HepG2 (cell line): Measurements from ENCODE around the gene PRM2. TPM values are rescaled to one million over a fixed set of nuclear protein-coding genes. Genes with fewer than 3 reads are reported as not detected.

ENCODE experiments used
- CHD4 ChIP-seq: fragments of 200-600 bp; sonication (generic); IDR thresholded peaks from 2 replicates; pipeline ENCODE4 v1.7.0; 2017; ENCODE audit warnings: mild to moderate bottlenecking, low read length, borderline replicate concordance
- HNF4G ChIP-seq, 2 experiments: sonication (generic) in 1 of 2; formaldehyde crosslinking in 1 of 2; IDR thresholded peaks; 2 replicates each; pipeline versions ENCODE4 v1.4.0 to v1.6.1; 2011 to 2020; ENCODE audit warnings: borderline replicate concordance in 2 of 2, low read depth in 2 of 2, mild to moderate bottlenecking in 2 of 2, low read length in 1 of 2, missing genetic modification reagents in 1 of 2, moderate library complexity in 1 of 2
- HOXD1 ChIP-seq: sonication (generic); formaldehyde crosslinking; IDR thresholded peaks from 2 replicates; pipeline ENCODE4 v1.5.0; 2020; ENCODE audit warnings: missing genetic modification reagents
- MBD4 ChIP-seq: IDR thresholded peaks from 2 replicates; pipeline ENCODE4 v1.6.1; 2012; ENCODE audit warnings: low read length, inconsistent platforms, borderline replicate concordance
- NCOA1 ChIP-seq: sonication (generic); formaldehyde crosslinking; IDR thresholded peaks from 2 replicates; pipeline ENCODE4 v1.9.0; 2021; ENCODE audit warnings: missing genetic modification reagents
- NFE2L2 ChIP-seq: fragments of 150-350 bp; IDR thresholded peaks from 2 replicates; pipeline ENCODE4 v1.6.1; 2014; ENCODE audit warnings: low read length
- NFIC ChIP-seq: IDR thresholded peaks from 2 replicates; pipeline ENCODE4 v1.6.1; 2012; ENCODE audit warnings: mild to moderate bottlenecking, low read length, inconsistent platforms
- NFYC ChIP-seq: IDR thresholded peaks from 2 replicates; pipeline ENCODE4 v1.6.1; 2016; ENCODE audit warnings: missing genetic modification reagents, missing compliant biosample characterization
- ONECUT2 ChIP-seq: sonication (generic); formaldehyde crosslinking; IDR thresholded peaks from 2 replicates; pipeline ENCODE4 v1.4.0; 2020; ENCODE audit warnings: missing genetic modification reagents
- SNRNP70 ChIP-seq: fragments of 200-400 bp; formaldehyde crosslinking; IDR thresholded peaks from 2 replicates; pipeline ENCODE4 v1.6.1; 2017; ENCODE audit warnings: mild to moderate bottlenecking, low read depth, low read length, moderate library complexity
- SRF ChIP-seq: IDR thresholded peaks from 2 replicates; pipeline ENCODE4 v1.6.1; 2011; ENCODE audit warnings: mild to moderate bottlenecking, low read depth, low read length, moderate library complexity
- ZNF138 ChIP-seq: sonication (generic); formaldehyde crosslinking; IDR thresholded peaks from 2 replicates; pipeline ENCODE4 v1.5.0; 2020; ENCODE audit warnings: mild to moderate bottlenecking, low read depth, missing genetic modification reagents
- ZNF296 ChIP-seq: sonication (generic); formaldehyde crosslinking; conservative IDR thresholded peaks from 2 replicates; pipeline ENCODE4 v1.5.0; 2020; ENCODE audit warnings: mild to moderate bottlenecking, missing genetic modification reagents
- ZNF558 ChIP-seq: sonication (generic); formaldehyde crosslinking; IDR thresholded peaks from 2 replicates; pipeline ENCODE4 v1.9.0; 2022; ENCODE audit warnings: mild to moderate bottlenecking, missing genetic modification reagents, borderline replicate concordance
- ZNF607 ChIP-seq: sonication (generic); formaldehyde crosslinking; IDR thresholded peaks from 2 replicates; pipeline ENCODE4 v1.5.1; 2020; ENCODE audit warnings: missing genetic modification reagents, mild to moderate bottlenecking, borderline replicate concordance
- ZNF629 ChIP-seq: sonication (generic); formaldehyde crosslinking; conservative IDR thresholded peaks from 2 replicates; pipeline ENCODE4 v1.5.0; 2020; ENCODE audit warnings: missing genetic modification reagents
- ZNF674 ChIP-seq: sonication (generic); formaldehyde crosslinking; IDR thresholded peaks from 2 replicates; pipeline ENCODE4 v1.5.0; 2020; ENCODE audit warnings: low read depth, mild to moderate bottlenecking, missing genetic modification reagents
- polyA plus RNA-seq, 8 experiments: library from polyadenylated mRNA; depleted of rRNA in 3 of 8; stranded (reverse) in 7 of 8; unstranded in 1 of 8; fragments of >200 nt; fragmentation: Illumina TruSeq in 4 of 8; extraction: Trizol in 4 of 8; gene quantifications; 2 replicates each; pipeline versions ENCODE4 v1.2.1 to v1.2.3, GENCODE V29; 2011 to 2016; ENCODE audit warnings: low read depth in 4 of 8, missing spikeins in 1 of 8, mixed read lengths in 1 of 8; ENCODE audit not compliant: insufficient read depth in 1 of 8
- total RNA-seq, 5 experiments: library from RNA; depleted of rRNA; stranded (reverse); fragments of >200 nt; fragmentation: Illumina TruSeq; extraction: Trizol; gene quantifications; 2 replicates each; pipeline ENCODE4 v1.2.3, GENCODE V29; 2016; ENCODE audit warnings: low read depth in 1 of 5
- TF ChIP-seq, protein P1 (sequence below): sonication (generic); formaldehyde crosslinking; IDR thresholded peaks from 2 replicates; pipeline ENCODE4 v1.8.1; 2023; ENCODE audit warnings: mild to moderate bottlenecking, missing genetic modification reagents
- TF ChIP-seq, protein P2 (sequence below): sonication (generic); formaldehyde crosslinking; IDR thresholded peaks from 2 replicates; pipeline ENCODE4 v1.9.0; 2021; ENCODE audit warnings: mild to moderate bottlenecking, missing genetic modification reagents
- TF ChIP-seq, protein P3 (sequence below): sonication (generic); formaldehyde crosslinking; IDR thresholded peaks from 2 replicates; pipeline ENCODE4 v1.4.0; 2020; ENCODE audit warnings: low read depth, mild to moderate bottlenecking, missing genetic modification reagents
- TF ChIP-seq, protein P4 (sequence below): sonication (generic); formaldehyde crosslinking; IDR thresholded peaks from 2 replicates; pipeline ENCODE4 v1.8.1; 2023; ENCODE audit warnings: mild to moderate bottlenecking, missing genetic modification reagents

Gene PRM2
- total and polyA plus RNA-seq, 2 of the 13 experiments (the other 11 are each of a cell fraction or from before 2014, with no cell fraction given), result 0.54 TPM; not detected in 1

DNA sequence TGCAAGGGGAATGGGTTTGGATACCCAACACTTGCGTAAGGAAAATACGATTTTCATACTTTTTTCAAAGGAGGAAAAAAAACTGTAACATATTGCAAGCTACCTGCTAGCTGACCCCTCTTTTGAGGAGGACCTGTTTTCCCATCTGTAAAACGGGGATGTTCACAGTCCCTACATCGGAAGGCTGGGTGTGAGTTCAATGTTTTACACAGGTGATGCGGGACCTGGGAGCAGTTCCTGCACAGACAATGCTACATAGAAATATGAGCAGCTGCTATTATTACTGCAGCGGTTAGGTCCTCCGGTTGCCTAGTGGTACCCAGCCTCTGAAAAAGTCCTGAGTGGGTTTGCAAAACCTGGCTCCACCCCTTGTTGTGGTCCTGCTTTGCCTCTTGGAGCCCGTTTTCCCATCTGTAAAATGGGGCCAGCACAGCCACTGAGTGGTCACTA, 23.8 kb downstream of the PRM2 start (continued):
- no peak for TF ChIP-seq HNF4G (IDR thresholded peaks at IDR 0.05; ENCODE audit: borderline replicate concordance, low read depth, low read length)
- TF ChIP-seq HNF4G (CRISPR knock-in tag; IDR thresholded peaks at IDR 0.05; ENCODE audit: borderline replicate concordance, low read depth), result no peak
- TF ChIP-seq ZNF296 (CRISPR knock-in tag), result 0 out of 2 replicates have a peak, but pooled peaks have one; percentile 18
- TF ChIP-seq SRF, result no peak
- no peak for TF ChIP-seq NFIC
- TF ChIP-seq CHD4, result no peak; the same call in 1 of the 2 replicates
- TF ChIP-seq, protein P1, sequence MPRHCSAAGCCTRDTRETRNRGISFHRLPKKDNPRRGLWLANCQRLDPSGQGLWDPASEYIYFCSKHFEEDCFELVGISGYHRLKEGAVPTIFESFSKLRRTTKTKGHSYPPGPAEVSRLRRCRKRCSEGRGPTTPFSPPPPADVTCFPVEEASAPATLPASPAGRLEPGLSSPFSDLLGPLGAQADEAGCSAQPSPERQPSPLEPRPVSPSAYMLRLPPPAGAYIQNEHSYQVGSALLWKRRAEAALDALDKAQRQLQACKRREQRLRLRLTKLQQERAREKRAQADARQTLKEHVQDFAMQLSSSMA (CRISPR knock-in tag), result no peak
- TF ChIP-seq, protein P2, sequence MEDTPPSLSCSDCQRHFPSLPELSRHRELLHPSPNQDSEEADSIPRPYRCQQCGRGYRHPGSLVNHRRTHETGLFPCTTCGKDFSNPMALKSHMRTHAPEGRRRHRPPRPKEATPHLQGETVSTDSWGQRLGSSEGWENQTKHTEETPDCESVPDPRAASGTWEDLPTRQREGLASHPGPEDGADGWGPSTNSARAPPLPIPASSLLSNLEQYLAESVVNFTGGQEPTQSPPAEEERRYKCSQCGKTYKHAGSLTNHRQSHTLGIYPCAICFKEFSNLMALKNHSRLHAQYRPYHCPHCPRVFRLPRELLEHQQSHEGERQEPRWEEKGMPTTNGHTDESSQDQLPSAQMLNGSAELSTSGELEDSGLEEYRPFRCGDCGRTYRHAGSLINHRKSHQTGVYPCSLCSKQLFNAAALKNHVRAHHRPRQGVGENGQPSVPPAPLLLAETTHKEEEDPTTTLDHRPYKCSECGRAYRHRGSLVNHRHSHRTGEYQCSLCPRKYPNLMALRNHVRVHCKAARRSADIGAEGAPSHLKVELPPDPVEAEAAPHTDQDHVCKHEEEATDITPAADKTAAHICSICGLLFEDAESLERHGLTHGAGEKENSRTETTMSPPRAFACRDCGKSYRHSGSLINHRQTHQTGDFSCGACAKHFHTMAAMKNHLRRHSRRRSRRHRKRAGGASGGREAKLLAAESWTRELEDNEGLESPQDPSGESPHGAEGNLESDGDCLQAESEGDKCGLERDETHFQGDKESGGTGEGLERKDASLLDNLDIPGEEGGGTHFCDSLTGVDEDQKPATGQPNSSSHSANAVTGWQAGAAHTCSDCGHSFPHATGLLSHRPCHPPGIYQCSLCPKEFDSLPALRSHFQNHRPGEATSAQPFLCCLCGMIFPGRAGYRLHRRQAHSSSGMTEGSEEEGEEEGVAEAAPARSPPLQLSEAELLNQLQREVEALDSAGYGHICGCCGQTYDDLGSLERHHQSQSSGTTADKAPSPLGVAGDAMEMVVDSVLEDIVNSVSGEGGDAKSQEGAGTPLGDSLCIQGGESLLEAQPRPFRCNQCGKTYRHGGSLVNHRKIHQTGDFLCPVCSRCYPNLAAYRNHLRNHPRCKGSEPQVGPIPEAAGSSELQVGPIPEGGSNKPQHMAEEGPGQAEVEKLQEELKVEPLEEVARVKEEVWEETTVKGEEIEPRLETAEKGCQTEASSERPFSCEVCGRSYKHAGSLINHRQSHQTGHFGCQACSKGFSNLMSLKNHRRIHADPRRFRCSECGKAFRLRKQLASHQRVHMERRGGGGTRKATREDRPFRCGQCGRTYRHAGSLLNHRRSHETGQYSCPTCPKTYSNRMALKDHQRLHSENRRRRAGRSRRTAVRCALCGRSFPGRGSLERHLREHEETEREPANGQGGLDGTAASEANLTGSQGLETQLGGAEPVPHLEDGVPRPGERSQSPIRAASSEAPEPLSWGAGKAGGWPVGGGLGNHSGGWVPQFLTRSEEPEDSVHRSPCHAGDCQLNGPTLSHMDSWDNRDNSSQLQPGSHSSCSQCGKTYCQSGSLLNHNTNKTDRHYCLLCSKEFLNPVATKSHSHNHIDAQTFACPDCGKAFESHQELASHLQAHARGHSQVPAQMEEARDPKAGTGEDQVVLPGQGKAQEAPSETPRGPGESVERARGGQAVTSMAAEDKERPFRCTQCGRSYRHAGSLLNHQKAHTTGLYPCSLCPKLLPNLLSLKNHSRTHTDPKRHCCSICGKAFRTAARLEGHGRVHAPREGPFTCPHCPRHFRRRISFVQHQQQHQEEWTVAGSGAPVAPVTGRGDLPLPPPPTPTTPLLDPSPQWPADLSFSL (CRISPR knock-in tag), result no peak
- no peak for TF ChIP-seq NFYC
- no peak for TF ChIP-seq MBD4
- TF ChIP-seq, protein P3, sequence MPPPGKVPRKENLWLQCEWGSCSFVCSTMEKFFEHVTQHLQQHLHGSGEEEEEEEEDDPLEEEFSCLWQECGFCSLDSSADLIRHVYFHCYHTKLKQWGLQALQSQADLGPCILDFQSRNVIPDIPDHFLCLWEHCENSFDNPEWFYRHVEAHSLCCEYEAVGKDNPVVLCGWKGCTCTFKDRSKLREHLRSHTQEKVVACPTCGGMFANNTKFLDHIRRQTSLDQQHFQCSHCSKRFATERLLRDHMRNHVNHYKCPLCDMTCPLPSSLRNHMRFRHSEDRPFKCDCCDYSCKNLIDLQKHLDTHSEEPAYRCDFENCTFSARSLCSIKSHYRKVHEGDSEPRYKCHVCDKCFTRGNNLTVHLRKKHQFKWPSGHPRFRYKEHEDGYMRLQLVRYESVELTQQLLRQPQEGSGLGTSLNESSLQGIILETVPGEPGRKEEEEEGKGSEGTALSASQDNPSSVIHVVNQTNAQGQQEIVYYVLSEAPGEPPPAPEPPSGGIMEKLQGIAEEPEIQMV (CRISPR knock-in tag), result 0 out of 2 replicates have a peak, but pooled peaks have one; percentile 5
- no peak for TF ChIP-seq NCOA1 (CRISPR knock-in tag)
- no peak for TF ChIP-seq HOXD1 (CRISPR knock-in tag)
- peak; percentile 93 for TF ChIP-seq ZNF629 (CRISPR knock-in tag)
- no peak for TF ChIP-seq ZNF674 (CRISPR knock-in tag)
- TF ChIP-seq ZNF607 (CRISPR knock-in tag), result no peak
- 0 out of 2 replicates have a peak, but pooled peaks have one; percentile 44 for TF ChIP-seq ZNF558 (CRISPR knock-in tag)
- no peak for TF ChIP-seq SNRNP70
- TF ChIP-seq ZNF138 (CRISPR knock-in tag), result no peak
- no peak for TF ChIP-seq ONECUT2
- no peak for TF ChIP-seq NFE2L2
- TF ChIP-seq, protein P4, sequence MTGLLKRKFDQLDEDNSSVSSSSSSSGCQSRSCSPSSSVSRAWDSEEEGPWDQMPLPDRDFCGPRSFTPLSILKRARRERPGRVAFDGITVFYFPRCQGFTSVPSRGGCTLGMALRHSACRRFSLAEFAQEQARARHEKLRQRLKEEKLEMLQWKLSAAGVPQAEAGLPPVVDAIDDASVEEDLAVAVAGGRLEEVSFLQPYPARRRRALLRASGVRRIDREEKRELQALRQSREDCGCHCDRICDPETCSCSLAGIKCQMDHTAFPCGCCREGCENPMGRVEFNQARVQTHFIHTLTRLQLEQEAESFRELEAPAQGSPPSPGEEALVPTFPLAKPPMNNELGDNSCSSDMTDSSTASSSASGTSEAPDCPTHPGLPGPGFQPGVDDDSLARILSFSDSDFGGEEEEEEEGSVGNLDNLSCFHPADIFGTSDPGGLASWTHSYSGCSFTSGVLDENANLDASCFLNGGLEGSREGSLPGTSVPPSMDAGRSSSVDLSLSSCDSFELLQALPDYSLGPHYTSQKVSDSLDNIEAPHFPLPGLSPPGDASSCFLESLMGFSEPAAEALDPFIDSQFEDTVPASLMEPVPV (CRISPR knock-in tag), result no peak
